HL-60 (cell line): ENCODE measurements around the gene RELT.
A peak's percentile ranks its signal among the peaks of the same experiment; 100 is the strongest.

Source experiments
- DNase-seq, 2 experiments: peaks; one replicate each; pipeline ENCODE4 v3.0.0-alpha.2; 2010 to 2020; ENCODE audit warnings: low read depth in 1 of 2, low spot score in 1 of 2
- H3K27ac ChIP-seq: fragments of 250-450 bp; sonication (Bioruptor Pico); replicated peaks from 2 replicates; pipeline ENCODE4 v1.5.1; 2020; ENCODE audit warnings: mild to moderate bottlenecking, moderate library complexity
- H3K27me3 ChIP-seq: fragments of 250-450 bp; sonication (Bioruptor Pico); 2 replicates; pipeline ENCODE4 v1.5.1; 2021; ENCODE audit warnings: mild to moderate bottlenecking, moderate library complexity; ENCODE audit not compliant: insufficient read depth, poor library complexity, severe bottlenecking
- H3K4me3 ChIP-seq: replicated peaks from 2 replicates; pipeline ENCODE4 v1.5.1; 2011; ENCODE audit warnings: mild to moderate bottlenecking, control low read depth, low read length; ENCODE audit not compliant: insufficient read depth
- GABPA ChIP-seq: IDR thresholded peaks from 2 replicates; pipeline ENCODE4 v1.6.1; 2012; ENCODE audit warnings: low read depth
- POLR2AphosphoS5 ChIP-seq: IDR thresholded peaks from 2 replicates; pipeline ENCODE4 v1.6.1; 2012; ENCODE audit warnings: low read depth
- REST ChIP-seq: IDR thresholded peaks from 2 replicates; pipeline ENCODE4 v1.6.1; 2012; ENCODE audit warnings: low read depth; ENCODE audit not compliant: insufficient replicate concordance
- SPI1 ChIP-seq: IDR thresholded peaks from 2 replicates; pipeline ENCODE4 v1.6.1; 2012; ENCODE audit warnings: low read depth, mild to moderate bottlenecking, borderline replicate concordance
- TF ChIP-seq, protein P1 (sequence below): IDR thresholded peaks from one replicate; pipeline ENCODE4 v1.5.1; 2011; ENCODE audit warnings: low read length, control low read depth, inconsistent platforms; ENCODE audit not compliant: insufficient read depth

RELT gene

GRCh38 chr11:73386016-73386415, 9.8 kb downstream of the RELT start:
- Histone ChIP-seq H3K27me3 (no peaks in the 10 kb centered on the region), H3K4me3 (peak overlapping the region; percentile 14; the same call in 1 of the 2 replicates), H3K27ac (peak overlapping the region; percentile 87)
- DNase-seq, result peak in 1 of 2 experiments; percentile 96
- TF ChIP-seq POLR2AphosphoS5 (no peak), SPI1 (no peak), GABPA (no peak), REST (no peak)
- TF ChIP-seq, protein P1, sequence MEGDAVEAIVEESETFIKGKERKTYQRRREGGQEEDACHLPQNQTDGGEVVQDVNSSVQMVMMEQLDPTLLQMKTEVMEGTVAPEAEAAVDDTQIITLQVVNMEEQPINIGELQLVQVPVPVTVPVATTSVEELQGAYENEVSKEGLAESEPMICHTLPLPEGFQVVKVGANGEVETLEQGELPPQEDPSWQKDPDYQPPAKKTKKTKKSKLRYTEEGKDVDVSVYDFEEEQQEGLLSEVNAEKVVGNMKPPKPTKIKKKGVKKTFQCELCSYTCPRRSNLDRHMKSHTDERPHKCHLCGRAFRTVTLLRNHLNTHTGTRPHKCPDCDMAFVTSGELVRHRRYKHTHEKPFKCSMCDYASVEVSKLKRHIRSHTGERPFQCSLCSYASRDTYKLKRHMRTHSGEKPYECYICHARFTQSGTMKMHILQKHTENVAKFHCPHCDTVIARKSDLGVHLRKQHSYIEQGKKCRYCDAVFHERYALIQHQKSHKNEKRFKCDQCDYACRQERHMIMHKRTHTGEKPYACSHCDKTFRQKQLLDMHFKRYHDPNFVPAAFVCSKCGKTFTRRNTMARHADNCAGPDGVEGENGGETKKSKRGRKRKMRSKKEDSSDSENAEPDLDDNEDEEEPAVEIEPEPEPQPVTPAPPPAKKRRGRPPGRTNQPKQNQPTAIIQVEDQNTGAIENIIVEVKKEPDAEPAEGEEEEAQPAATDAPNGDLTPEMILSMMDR, result no peak

GRCh38 chr11:73386546-73386945, 10.3 kb downstream of the RELT start:
- DNase-seq, result no peak
- Histone ChIP-seq H3K27ac (peak overlapping the region; percentile 87), H3K27me3 (no peaks in the 10 kb centered on the region), H3K4me3 (0 out of 2 replicates have a peak overlapping the region, but pooled peaks have one; percentile 14)
- TF ChIP-seq SPI1 (no peak), POLR2AphosphoS5 (no peak), GABPA (no peak), REST (no peak)
- TF ChIP-seq, protein P1, result no peak

GRCh38 chr11:73387594-73388264, 11.5 kb downstream of the RELT start:
- DNase-seq, result peak in 1 of 2 experiments; percentile 58
- TF ChIP-seq GABPA (no peak), REST (no peak), SPI1 (no peak), POLR2AphosphoS5 (no peak)
- no peaks in the 10 kb centered on the region for H3K27me3 ChIP-seq
- H3K27ac ChIP-seq, result peak overlapping the region; percentile 87
- no peak overlapping the region for H3K4me3 ChIP-seq
